Measurements from ENCODE around the gene ACYP2.

ACYP2 gene

DNA sequence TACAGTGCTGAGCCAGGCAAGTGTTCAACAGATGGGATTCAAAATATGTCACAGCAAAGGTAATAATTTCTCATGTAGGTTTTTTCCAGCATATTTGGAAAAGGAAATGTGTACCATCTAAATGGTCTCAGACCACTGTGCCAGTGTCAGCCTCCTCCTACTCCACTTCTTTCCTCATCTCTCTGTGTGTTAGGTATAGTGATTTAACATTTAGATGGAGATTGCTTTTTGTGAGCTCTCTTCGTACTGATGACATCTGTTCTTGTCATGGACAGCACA lies 221.5 kb downstream of the ACYP2 start:
- TF ChIP-seq ZNF311 (tag by site-specific recombination; IDR thresholded peaks at IDR 0.05; ENCODE audit: borderline replicate concordance) (no peak), SCRT2 (tag by site-specific recombination; IDR thresholded peaks at IDR 0.05) (0 out of 2 replicates have a peak, but pooled peaks have one; percentile 11)
- POLR2A ChIA-PET: no interaction called here
- H3K9me3 ChIP-seq (ENCODE audit: control insufficient read depth, insufficient read depth, low read depth, low read length): no peaks in the 10 kb centered on the region
- H3K27ac ChIP-seq (ENCODE audit: extremely low read depth, low read depth, low read length): no peak overlapping the region
- H3K36me3 ChIP-seq (ENCODE audit: control insufficient read depth in 2 of 2, insufficient read depth in 1 of 2, low read length in 2 of 2): no peaks in the 10 kb centered on the region
- CTCF ChIA-PET: interaction anchor here (1.4 kb wide), 1 partner anchor 131 kb away, joined by 4 read pairs; no protein-coding TSS in a partner anchor
- no peaks in the 10 kb centered on the region for H3K4me1 ChIP-seq (ENCODE audit: control insufficient read depth, insufficient read depth, low read length)
- H3K4me3 ChIP-seq (ENCODE audit: low read depth, low read length): no peak overlapping the region

DNA sequence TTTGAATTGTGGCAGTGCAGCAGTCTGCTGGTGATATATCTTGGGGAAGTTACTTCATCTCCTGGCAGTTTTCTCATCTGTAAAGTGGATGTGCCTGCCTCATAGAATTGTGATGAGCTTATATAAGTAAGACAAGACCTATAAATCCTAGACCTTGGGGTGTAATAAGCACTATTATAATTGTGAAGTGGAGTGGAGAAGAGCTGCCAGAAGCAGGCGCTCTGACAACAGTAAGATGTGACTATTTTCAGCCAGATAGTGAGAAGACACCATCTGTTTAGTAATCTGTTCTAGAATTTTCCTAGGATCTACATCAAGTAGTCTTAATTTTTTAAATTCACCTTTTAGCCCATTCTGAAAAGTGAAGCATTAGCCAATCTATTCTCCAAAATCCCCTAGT lies 226.2 kb downstream of the ACYP2 start:
- ChIA-PET CTCF (interaction anchor here (0.7 to 1.7 kb wide), 2 partner anchors 91 to 363 kb away, joined by 3 to 4 read pairs; no protein-coding TSS in a partner anchor), POLR2A (no interaction called here)
- Histone ChIP-seq H3K27ac (ENCODE audit: extremely low read depth, low read depth, low read length) (no peak overlapping the region), H3K9me3 (ENCODE audit: control insufficient read depth, insufficient read depth, low read depth, low read length) (no peaks in the 10 kb centered on the region), H3K36me3 (ENCODE audit: control insufficient read depth in 2 of 2, insufficient read depth in 1 of 2, low read length in 2 of 2) (no peaks in the 10 kb centered on the region), H3K4me1 (ENCODE audit: control insufficient read depth, insufficient read depth, low read length) (no peaks in the 10 kb centered on the region), H3K4me3 (ENCODE audit: low read depth, low read length) (no peak overlapping the region)
- TF ChIP-seq ZNF768 (tag by site-specific recombination; IDR thresholded peaks at IDR 0.05): no peak
- no peak for TF ChIP-seq ZNF747 (tag by site-specific recombination; IDR thresholded peaks at IDR 0.05)
- TF ChIP-seq ZNF416 (tag by site-specific recombination; IDR thresholded peaks at IDR 0.05): no peak

DNA sequence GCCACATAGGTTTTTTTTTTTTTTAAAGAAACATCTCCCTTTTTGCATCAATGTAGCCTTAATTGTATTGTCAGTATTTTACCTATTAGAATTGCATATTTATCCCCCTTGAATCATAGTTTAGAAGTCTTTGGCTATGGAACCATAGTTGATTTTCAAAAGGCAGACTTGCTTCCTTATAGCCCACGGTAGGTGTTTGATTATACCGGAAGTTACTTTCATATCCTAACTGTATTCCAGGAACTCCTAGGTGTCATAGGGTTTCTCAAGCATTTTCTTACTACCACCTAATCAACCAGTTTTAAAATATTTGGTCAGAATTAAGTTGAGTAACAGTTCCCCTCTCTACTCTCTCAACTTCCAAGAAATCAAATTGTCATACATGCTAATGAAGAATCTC lies 227.2 kb downstream of the ACYP2 start:
- POLR2A ChIA-PET: no interaction called here
- no peaks in the 10 kb centered on the region for H3K36me3 ChIP-seq (ENCODE audit: control insufficient read depth in 2 of 2, insufficient read depth in 1 of 2, low read length in 2 of 2)
- CTCF ChIA-PET: interaction anchor here (0.5 to 1.7 kb wide), 4 partner anchors 12 to 362 kb away, joined by 3 to 5 read pairs (median 4); no protein-coding TSS in a partner anchor
- TF ChIP-seq ZNF626 (tag by site-specific recombination; IDR thresholded peaks at IDR 0.05): no peak
- TF ChIP-seq, protein P1, sequence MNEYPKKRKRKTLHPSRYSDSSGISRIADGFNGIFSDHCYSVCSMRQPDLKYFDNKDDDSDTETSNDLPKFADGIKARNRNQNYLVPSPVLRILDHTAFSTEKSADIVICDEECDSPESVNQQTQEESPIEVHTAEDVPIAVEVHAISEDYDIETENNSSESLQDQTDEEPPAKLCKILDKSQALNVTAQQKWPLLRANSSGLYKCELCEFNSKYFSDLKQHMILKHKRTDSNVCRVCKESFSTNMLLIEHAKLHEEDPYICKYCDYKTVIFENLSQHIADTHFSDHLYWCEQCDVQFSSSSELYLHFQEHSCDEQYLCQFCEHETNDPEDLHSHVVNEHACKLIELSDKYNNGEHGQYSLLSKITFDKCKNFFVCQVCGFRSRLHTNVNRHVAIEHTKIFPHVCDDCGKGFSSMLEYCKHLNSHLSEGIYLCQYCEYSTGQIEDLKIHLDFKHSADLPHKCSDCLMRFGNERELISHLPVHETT (tag by site-specific recombination; IDR thresholded peaks at IDR 0.05): no peak
- TF ChIP-seq ZNF221 (tag by site-specific recombination; IDR thresholded peaks at IDR 0.05; ENCODE audit: borderline replicate concordance): no peak
- no peak for TF ChIP-seq ZBTB48 (tag by site-specific recombination; IDR thresholded peaks at IDR 0.05)
- no peak for TF ChIP-seq ZNF423 (tag by site-specific recombination; IDR thresholded peaks at IDR 0.05)
- TF ChIP-seq, protein P2, sequence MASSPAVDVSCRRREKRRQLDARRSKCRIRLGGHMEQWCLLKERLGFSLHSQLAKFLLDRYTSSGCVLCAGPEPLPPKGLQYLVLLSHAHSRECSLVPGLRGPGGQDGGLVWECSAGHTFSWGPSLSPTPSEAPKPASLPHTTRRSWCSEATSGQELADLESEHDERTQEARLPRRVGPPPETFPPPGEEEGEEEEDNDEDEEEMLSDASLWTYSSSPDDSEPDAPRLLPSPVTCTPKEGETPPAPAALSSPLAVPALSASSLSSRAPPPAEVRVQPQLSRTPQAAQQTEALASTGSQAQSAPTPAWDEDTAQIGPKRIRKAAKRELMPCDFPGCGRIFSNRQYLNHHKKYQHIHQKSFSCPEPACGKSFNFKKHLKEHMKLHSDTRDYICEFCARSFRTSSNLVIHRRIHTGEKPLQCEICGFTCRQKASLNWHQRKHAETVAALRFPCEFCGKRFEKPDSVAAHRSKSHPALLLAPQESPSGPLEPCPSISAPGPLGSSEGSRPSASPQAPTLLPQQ (tag by site-specific recombination; IDR thresholded peaks at IDR 0.05): no peak
- no peak for TF ChIP-seq ZNF664 (tag by site-specific recombination; IDR thresholded peaks at IDR 0.05)
- no peak for TF ChIP-seq SCRT1 (tag by site-specific recombination; IDR thresholded peaks at IDR 0.05; ENCODE audit: borderline replicate concordance)
- no peak overlapping the region for H3K27ac ChIP-seq (ENCODE audit: extremely low read depth, low read depth, low read length)
- H3K4me1 ChIP-seq (ENCODE audit: control insufficient read depth, insufficient read depth, low read length): no peaks in the 10 kb centered on the region
- no peaks in the 10 kb centered on the region for H3K9me3 ChIP-seq (ENCODE audit: control insufficient read depth, insufficient read depth, low read depth, low read length)
- H3K4me3 ChIP-seq (ENCODE audit: low read depth, low read length): no peak overlapping the region

DNA sequence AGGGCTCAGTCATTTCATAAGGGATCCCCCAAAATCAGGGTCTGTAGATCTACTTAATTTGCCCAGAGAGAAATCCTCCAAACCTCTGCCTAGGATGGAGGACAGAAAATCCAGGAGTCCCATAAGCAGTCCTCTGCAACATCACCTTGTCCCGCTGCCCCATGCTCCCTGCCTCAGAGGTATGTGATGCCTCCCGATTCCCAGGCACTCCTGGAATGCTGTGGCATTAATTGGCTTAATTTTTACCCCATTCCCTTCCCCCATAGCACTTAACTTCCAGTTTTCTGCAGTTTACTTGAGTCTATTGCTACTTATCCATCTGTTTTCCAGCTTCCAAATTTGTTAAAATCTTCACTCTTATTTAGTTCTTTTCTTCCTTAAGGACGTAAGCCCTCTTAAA lies 232.2 kb downstream of the ACYP2 start:
- Histone ChIP-seq H3K9me3 (ENCODE audit: control insufficient read depth, insufficient read depth, low read depth, low read length) (no peaks in the 10 kb centered on the region), H3K4me1 (ENCODE audit: control insufficient read depth, insufficient read depth, low read length) (no peaks in the 10 kb centered on the region), H3K36me3 (ENCODE audit: control insufficient read depth in 2 of 2, insufficient read depth in 1 of 2, low read length in 2 of 2) (no peaks in the 10 kb centered on the region), H3K27ac (ENCODE audit: extremely low read depth, low read depth, low read length) (no peak overlapping the region), H3K4me3 (ENCODE audit: low read depth, low read length) (no peak overlapping the region)
- TF ChIP-seq, protein P3, sequence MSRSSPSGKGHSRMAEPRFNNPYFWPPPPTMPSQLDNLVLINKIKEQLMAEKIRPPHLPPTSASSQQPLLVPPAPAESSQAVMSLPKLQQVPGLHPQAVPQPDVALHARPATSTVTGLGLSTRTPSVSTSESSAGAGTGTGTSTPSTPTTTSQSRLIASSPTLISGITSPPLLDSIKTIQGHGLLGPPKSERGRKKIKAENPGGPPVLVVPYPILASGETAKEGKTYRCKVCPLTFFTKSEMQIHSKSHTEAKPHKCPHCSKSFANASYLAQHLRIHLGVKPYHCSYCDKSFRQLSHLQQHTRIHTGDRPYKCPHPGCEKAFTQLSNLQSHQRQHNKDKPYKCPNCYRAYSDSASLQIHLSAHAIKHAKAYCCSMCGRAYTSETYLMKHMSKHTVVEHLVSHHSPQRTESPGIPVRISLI (tag by site-specific recombination; IDR thresholded peaks at IDR 0.05): no peak
- TF ChIP-seq ZNF747 (tag by site-specific recombination; IDR thresholded peaks at IDR 0.05): no peak
- ChIA-PET CTCF (no interaction called here), POLR2A (no interaction called here)

Measured in HEK293 (cell line).